Measurements from ENCODE around the gene MICA.
A peak's percentile ranks its signal among the peaks of the same experiment; 100 is the strongest.

The MICA gene

DNA sequence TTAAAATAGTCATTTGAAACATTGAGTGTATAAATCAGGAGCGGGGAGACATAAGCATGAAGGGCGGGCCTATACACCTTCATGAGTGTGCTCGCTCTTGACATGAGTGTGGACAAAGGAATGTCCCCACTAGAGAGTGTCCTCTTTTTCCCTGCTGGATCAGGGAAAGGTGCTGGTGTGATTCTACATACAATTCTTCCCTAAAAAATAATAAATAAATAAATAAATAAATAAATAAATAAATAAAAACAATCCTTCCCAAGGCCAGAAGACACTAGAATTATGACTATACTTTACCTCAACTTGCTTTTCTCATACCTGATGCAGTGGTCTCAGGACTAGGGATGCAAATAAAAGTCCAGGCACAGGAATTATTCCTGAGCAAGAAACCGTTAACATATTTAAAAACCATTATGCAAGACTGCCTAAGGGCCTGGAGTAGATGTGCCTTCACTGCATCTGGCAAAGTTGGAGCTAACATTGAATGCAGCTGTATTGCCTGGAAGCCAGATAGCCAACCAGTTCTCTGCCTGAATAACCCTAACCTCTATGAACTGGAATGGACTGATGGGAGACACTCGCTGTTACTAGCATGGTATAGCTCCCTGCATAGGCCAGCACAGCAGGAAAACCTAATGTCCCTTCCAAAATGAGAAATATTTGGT lies 57.1 kb downstream of the MICA start:
- no peak for DNase-seq (ENCODE audit: low read depth)

DNA sequence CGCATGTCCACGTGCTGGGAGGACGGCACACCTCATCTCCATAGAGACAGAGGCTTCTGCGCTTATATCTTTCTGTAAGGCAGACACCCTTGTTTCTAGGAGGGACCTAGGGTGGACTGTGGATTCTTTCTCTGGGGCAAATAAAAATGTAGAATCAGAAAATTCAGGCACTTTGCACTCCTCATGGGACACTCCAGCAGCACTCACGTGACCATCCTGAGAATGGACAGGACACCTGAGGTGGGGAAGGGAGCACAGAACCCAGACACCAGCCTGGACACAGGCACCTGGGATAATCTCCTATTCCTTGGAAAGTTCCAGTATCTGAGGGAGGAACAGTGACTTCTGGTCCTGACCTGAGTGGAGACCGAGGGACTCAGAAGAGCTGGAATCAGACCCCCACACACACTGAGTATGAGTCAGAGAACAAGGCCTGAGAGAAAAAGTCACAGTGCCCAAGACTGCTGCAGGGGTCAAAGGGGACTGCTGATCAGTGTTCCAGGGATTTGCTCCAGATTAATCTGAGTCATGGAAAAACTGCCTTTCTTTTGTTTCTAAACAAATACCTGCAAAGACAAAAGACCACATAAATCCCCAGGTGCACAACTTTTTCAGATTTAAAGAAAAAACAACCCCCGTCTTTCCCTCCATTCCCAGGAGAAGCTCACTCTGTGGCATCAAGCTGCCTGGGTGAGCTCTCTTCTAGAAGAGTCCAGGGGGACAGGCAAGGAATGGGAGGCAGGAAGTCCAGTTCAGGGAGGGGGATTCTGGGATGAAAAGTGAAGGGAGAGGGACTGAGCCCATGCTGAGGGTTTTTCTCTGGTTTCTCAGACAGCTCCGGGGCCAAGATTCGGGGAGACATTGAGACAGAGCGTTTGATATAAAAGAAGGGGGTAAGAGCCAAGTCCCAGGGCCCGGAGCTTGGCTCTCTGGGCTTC lies 58.9 kb downstream of the MICA start:
- DNase-seq (ENCODE audit: low read depth): peak; percentile 31

DNA sequence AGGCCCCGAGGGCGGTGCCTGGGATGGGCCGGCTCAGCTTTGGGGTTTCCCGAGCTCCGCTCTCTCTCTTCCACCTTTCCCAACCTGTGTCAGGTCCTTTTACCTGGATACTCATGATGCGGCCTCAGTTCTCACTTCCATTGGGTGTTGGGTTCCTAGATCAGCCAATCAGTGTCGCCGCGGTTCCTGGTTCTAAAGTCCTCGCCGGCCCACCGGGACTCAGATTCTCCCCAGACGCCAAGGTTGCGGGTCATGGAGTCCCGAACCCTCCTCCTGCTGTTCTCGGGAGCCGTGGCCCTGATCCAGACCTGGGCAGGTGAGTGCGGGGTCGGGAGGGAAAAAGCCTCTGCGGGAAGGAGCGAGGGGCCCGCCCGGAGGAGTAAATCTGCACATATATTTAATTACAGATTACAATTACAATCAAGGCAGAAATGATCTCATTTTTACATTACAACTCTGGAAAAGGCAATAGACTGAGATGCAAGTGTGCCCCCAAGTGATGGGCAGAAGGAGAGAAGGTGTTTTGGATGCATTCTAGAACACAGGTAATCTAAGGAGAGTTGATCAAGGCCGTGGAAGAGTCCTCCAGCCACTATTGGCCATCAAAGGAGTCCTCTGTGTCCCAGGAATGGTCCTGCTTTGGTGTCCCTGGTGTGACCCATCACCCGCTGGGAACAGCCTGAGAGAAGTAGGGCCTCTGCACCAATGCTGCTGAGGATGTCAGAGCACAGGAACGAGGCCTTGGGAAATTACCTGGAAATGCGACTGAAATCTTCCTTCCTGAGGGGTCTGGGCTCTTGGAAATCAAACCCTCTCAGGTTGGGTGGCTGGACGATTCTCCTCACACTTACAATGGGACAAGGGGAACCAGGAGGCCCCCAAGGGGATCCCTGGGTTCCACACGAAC lies 59.8 kb downstream of the MICA start:
- DNase-seq (ENCODE audit: low read depth): peak; percentile 84

DNA sequence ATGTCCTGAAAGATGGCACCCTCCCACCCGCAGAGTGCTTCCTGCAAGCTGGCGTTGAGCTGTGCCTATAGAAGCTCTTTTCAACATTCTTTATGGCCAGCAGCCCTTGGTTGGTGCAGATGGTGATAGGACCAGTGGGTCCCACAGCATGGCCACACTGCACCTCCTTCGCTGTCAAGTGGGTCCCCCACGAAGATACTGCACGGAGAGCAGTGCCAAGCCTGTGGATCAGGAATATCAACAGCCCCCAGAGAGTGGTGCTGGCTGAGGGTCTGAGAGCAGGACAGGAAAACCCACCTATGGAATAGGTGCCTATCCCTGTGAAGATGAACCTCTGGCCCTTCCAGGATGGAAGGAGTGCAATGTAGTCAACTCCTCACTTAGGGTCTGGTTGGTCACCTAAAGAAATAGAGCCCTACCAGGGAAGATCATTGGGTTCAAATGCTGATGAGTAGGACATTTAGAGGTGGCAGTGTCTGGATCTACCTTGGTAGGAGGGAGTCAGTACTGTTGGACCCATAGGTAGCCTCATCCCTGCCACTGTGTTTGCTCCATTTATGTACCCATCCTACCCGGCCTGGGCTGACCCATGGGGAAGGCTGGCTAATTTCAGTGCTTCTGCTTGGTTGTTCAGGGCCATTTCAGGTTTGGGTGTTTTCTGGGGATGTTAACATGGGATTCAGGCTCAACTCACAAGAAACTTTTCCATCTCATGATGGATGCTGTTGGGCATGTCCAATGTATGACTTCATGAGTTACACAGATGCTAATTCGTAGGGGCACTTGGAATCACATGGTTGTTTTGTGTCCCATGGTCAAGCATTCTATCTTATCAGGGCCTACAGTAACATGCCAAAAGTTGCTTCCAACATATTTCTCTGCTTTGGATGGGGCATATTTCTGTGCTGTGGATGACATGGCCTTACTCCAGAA lies 61.1 kb downstream of the MICA start:
- no peak for DNase-seq (ENCODE audit: low read depth)
